Right ventricle myocardium inferior (tissue), 1 donor: ENCODE results near the gene HOXC10. TPM values are rescaled to one million over a fixed set of nuclear protein-coding genes. Genes with fewer than 3 reads are reported as not detected.

Experiments used
- ATAC-seq: fragments of 200-7000 bp; cut with Tn5 transposase; one replicate; pipeline ENCODE4 v1.9.1; 2020; ENCODE audit warnings: mild to moderate bottlenecking, moderate library complexity
- DNase-seq: peaks from one replicate; pipeline ENCODE4 v3.0.0; 2021; ENCODE audit errors: missing footprints
- intact Hi-C: fragments of 100-400 bp; cut with DNase I; formaldehyde crosslinking; loops from one replicate; pipeline ENCODE4 v1.11.0; 2022
- total RNA-seq: library from RNA; stranded (reverse); fragmentation: NEBNext Ultra II Directional; extraction: Animal tissue kit (Norgen Biotek cat#: 25700); gene quantifications from one replicate; pipeline ENCODE4 v1.2.1, GENCODE V29; 2021
- donor health status: DM: no; HTN: yes; CAD: no; lungs with severe emphysema.

HOXC10 gene
- total RNA-seq, 1 donor from 2014 or later, result not detected

DNA sequence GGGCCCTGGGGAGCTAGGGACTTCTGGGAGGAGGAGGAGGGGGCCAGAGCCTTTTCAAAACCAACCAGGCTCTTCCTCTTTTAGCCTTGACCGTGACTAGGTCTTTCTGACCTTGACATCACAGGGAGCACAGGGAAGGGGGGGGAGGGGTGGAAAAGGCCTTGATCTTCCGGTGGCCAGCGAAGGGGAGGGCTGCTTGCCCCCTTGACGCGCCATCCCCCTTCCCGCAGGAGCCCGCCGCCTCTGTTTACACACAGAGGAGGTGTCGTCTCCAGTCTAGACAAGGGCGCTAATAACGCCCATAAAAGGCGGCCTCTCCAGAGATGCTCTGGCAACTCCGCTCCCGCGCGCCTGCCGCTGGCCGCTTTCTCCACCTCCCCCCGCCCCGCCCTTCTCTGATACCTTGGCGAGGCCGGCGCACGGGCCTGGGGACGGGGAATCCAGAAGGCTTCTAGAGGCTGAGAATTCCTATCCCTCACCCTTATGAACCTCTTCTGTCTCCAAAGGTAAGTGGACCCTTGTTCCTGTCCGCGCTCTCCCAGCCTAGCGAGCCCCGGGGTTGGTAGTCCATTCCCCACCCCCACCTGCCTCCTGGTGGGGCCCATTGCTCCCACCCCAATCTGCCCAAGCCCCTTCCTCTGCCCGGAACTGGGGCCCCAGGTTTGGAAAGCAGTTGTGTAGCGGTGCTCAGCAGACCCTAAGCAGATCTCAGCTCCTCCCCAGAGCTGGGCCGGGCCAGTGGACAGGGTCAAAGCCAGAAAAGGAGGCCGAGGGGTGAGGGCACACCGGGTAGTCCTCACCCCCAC is 35.1 kb upstream of the HOXC10 start:
- DNase-seq (no peak), ATAC-seq (no peak)
- intact Hi-C loops, result no loop called here

- intact Hi-C loops, result no loop called here
- no peak for DNase-seq
- no peak for ATAC-seq
Observed at GRCh38 chr12:53950437-53950773, 34.5 kb upstream of the HOXC10 start.

DNA sequence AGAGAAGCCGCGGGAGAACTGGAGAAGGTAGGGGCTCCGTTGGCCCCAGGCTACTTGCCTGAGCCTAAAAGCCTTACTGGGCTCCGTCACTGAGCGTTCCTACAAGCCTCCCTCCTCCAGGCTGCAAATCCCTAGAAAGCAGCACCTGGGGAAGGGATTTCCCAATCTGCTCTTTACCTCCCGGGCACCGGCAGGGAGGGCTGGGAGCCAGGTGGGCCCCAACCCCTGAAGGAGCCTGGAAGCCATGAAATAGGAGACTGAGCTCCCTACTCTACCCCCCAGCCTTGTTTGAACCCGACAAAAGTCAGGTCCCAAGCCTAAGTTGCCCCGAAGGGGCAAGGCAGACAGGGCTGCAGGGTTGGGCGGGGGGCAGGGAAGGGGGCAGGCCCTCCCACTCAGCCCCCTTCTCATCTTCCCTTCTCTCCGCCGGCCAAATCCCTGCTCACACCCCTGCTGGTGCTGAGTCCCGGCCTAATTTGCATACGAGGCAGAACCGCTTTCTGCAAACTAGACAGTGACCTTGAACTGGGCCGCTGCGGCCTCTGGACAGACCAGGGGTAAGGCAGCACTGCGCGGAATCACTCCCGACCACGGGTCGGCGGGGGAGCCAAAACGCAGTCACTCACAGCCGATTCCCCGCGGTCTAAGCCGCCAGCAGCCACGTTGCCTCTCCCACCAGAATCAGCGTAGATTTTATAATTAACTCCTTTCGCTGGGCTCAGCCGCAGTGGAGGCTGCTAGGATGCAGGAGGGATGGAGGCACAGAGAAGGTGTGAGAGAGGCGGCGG is 34.0 kb upstream of the HOXC10 start:
- ATAC-seq (no peak), DNase-seq (no peak)
- intact Hi-C loops, result no loop called here

- DNase-seq, result no peak
- intact Hi-C loops, result no loop called here
- no peak for ATAC-seq
Observed at GRCh38 chr12:53951577-53952334, 33.2 kb upstream of the HOXC10 start.

DNA sequence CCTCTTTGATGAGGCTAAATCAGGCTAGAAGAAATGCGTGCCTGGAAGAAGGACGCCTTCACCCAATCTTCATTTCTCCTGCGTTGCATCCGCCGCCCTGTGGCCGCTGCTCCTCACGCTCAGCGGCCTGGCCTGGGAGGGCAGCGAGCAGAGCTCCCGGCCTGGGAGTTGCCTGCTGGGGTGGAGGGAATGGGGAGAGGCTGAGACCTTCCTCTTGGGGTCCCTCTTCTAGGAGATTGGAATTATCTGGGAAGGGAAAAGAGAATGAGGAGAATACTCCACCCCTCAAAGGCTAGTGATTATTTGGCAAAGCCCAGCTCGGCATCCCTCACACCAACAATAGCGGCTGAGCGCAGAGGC is 32.6 kb upstream of the HOXC10 start:
- DNase-seq, result no peak
- intact Hi-C loops, result no loop called here
- ATAC-seq, result no peak

GRCh38 chr12:53952871-53953734 is 31.8 kb upstream of the HOXC10 start:
- intact Hi-C loops, result no loop called here
- DNase-seq (no peak), ATAC-seq (no peak)

GRCh38 chr12:53953831-53954693 is 30.9 kb upstream of the HOXC10 start:
- DNase-seq, result no peak
- no peak for ATAC-seq
- intact Hi-C loops, result no loop called here

DNA sequence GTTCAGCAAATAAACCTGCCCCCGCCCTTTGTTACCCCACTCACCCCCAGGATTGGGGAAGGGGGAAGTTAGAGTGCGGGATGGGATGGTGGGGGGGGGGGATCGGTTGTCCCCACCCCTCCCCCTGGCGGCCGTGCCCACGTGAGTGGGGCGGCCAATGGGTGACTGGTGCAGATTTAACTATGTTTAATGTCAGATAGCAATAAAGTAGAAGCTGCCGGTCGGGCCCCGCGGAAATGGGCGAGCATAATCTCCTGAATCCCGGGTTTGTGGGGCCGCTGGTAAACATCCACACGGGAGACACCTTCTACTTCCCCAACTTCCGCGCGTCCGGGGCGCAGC is 30.3 kb upstream of the HOXC10 start, which contains the start of gene HOXC12:
TSS of gene HOXC12 (plus strand) at position 210 of the 342 bp plus-strand sequence. CDS start at position 237, 27 bp downstream.
- intact Hi-C loops, result no loop called here
- DNase-seq (no peak), ATAC-seq (no peak)

DNA sequence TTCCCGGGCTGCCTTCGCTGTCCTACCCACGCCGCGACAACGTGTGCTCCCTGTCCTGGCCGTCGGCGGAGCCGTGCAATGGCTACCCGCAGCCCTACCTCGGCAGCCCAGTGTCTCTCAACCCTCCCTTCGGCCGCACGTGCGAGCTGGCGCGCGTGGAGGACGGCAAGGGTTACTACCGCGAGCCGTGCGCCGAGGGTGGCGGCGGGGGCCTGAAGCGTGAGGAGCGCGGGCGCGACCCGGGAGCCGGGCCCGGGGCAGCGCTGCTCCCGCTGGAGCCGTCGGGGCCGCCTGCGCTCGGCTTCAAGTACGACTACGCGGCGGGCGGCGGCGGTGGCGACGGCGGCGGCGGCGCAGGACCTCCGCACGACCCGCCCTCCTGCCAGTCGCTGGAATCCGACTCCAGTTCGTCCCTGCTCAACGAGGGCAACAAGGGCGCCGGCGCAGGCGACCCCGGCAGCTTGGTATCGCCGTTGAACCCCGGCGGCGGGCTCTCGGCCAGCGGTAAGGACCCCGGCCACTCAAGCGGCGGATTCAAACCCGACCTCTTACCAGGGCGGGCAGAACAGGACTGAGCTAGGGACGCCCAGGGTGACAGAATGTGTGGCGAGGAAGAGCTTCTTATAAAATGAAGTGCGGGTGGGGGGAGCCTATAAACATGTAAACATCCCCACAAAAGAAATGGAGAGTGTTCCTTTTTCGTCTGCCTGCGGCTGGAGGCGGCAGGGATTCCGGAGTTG is 29.7 kb upstream of the HOXC10 start:
- intact Hi-C loops, result no loop called here
- no peak for DNase-seq
- no peak for ATAC-seq

- DNase-seq, result no peak
- ATAC-seq, result no peak
- intact Hi-C loops, result no loop called here
Observed at GRCh38 chr12:53955776-53956250, 29.1 kb upstream of the HOXC10 start.

DNA sequence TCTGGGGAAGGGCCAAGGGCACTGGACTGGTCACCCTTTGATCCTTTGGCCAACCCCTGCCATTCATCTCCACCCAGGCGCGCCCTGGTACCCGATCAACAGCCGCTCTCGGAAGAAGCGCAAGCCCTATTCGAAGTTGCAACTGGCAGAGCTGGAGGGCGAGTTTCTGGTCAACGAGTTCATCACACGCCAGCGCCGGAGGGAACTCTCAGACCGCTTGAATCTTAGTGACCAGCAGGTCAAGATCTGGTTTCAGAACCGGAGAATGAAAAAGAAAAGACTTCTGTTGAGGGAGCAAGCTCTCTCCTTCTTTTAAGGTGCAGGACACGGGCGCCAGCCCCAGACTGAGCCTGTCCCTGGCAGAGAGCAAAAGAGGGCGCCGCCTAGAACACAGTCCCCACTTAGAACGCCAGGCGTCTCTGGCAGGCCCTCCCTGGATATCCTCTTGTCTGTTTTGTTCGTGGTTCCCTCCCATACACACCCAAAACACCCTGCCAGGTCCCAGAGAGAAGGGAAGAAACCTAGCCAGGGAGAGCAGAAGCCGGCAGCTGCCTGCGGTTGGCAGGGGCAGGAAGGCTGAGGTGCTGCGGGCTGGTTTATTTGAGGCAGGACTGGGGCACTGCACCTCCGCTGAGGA is 28.6 kb upstream of the HOXC10 start:
- ATAC-seq (no peak), DNase-seq (no peak)
- intact Hi-C loops, result no loop called here

DNA sequence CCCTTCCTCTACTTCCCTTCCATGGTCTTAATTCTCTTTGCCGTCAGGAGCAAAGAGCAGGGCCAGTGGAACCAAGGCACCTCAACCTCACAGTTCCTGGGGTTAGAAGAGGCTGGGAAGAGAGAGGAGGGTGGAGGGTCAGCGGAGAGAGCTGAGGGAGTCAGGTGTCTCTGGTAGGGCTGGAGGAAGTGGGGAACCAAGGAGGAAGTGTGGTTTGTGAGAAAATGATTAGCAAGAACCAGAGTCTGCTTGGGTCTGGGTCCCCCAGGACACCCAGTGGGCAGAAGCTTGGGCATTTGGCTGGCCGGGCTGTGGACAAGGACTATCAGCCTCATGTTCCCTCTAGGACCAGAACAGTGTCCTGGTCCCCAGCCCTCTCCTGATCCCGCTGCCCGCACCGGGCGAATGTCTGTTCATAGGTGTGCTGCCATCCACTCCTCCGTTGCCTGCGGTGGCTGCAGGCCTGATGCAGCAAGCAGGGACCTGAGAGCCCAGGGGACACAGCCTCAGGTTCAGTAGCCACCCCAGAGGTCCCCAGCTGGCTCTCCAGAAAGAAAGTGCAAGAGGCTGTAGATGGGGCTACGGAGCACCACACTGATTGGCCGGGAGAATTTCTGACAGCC is 27.9 kb upstream of the HOXC10 start:
- DNase-seq, result no peak
- intact Hi-C loops, result no loop called here
- no peak for ATAC-seq

- ATAC-seq (no peak), DNase-seq (no peak)
- intact Hi-C loops, result no loop called here
Observed at GRCh38 chr12:53958128-53958527, 26.8 kb upstream of the HOXC10 start.

GRCh38 chr12:53959314-53959713 is 25.6 kb upstream of the HOXC10 start:
- no peak for ATAC-seq
- DNase-seq, result no peak
- intact Hi-C loops, result no loop called here

DNA sequence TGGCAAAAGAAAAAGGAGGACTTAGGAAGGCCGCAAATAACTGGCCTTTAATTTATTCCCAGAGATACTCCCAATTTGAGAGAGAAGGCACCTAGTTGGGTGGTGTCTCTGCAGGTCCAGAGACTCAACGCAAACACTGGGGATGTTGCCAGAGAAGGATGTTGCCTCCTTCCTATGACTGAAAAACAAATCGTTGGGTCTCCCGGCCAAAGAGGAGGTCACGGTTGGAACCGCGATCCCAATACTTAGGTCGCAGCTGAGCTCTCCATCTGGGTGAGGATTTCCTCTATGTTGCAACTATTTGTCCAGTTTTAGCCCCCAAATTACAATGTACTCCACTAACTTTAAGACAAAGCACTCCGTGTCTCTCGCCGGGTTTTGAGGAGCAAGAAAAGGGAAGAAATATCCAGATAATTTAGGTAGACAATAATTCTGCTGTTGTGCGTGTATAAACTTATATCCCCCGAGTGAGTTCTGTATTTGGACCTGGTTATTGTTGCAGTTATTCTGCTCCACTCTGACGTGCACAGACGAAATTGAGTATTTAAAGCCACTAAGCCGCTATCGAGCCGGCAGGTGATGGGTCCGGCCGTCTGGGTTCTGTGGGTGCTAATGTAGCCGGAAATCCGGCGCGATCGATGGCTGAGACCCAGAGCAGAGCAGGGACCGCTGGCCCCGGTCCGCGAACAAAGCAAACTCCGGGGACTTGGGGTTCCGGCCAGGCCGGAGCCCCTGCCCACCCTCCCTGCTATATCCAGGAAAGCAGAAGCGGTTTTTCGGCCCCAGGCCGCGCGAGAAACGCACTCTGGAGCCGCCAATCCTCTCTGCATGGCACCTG is 24.5 kb upstream of the HOXC10 start:
- no peak for DNase-seq

More for the DNA sequence above, 24.5 kb upstream of the HOXC10 start:
- no peak for ATAC-seq
- intact Hi-C loops, result no loop called here
